H1 (cell line): ENCODE measurements around the gene ZNF490. TPM values are rescaled to one million over a fixed set of nuclear protein-coding genes. Genes with fewer than 3 reads are reported as not detected.

Experiments used
- CTCF ChIA-PET: fragments of 300-600 bp; sonication (Branson Sonifier 250); formaldehyde crosslinking; loops from one replicate; lab custom pipeline; 2021; ENCODE audit not compliant: partially characterized antibody; lab: Charles Lee
- POLR2A ChIA-PET: fragments of 300-600 bp; sonication (Branson Sonifier 250); formaldehyde crosslinking; loops from one replicate; lab custom pipeline; 2021; ENCODE audit warnings: inconsistent platforms; ENCODE audit not compliant: partially characterized antibody; lab: Charles Lee
- DNase-seq, 2 experiments: peaks; one replicate each; pipeline versions ENCODE4 v3.0.0 to v3.0.0-alpha.2; 2010 to 2022; ENCODE audit warnings: low spot score in 2 of 2, low read depth in 1 of 2, mixed read lengths in 1 of 2
- FAIRE-seq: peaks from 2 replicates; lab custom pipeline; 2011; peaks lifted over from hg19 to GRCh38; lab: Jason Lieb, UNC
- H2AFZ ChIP-seq: 2 replicates; pipeline ENCODE4 v1.8.1; 2012; ENCODE audit warnings: low read length, inconsistent platforms
- H2AK5ac ChIP-seq: 2 replicates; pipeline ENCODE4 v1.6.1; 2013; ENCODE audit warnings: low read depth, low read length
- H2BK120ac ChIP-seq: replicated peaks from 2 replicates; pipeline ENCODE3; 2013; ENCODE audit warnings: low read depth, low read length, inconsistent platforms
- H2BK12ac ChIP-seq: 2 replicates; pipeline ENCODE4 v1.6.1; 2013; ENCODE audit warnings: low read depth, low read length
- H2BK15ac ChIP-seq: 2 replicates; pipeline ENCODE4 v1.6.1; 2013; ENCODE audit warnings: low read length
- H2BK20ac ChIP-seq: 2 replicates; pipeline ENCODE4 v1.6.1; 2013; ENCODE audit warnings: low read length
- H2BK5ac ChIP-seq: 2 replicates; pipeline ENCODE4 v1.6.1; 2013; ENCODE audit warnings: low read depth, low read length
- H3K14ac ChIP-seq: 2 replicates; pipeline ENCODE4 v1.6.1; 2013; ENCODE audit warnings: inconsistent platforms; ENCODE audit not compliant: insufficient read length
- H3K18ac ChIP-seq: 2 replicates; pipeline ENCODE4 v1.6.1; 2013; ENCODE audit warnings: low read length; ENCODE audit errors: extremely low read depth
- H3K23ac ChIP-seq: 2 replicates; pipeline ENCODE4 v1.6.1; 2013; ENCODE audit warnings: inconsistent platforms; ENCODE audit not compliant: insufficient read length
- H3K23me2 ChIP-seq: 2 replicates; pipeline ENCODE4 v1.6.1; 2013; ENCODE audit warnings: low read depth, low read length
- H3K27ac ChIP-seq: 2 replicates; pipeline ENCODE4 v1.6.1; 2011; ENCODE audit warnings: low read depth, low read length, inconsistent platforms
- H3K27me3 ChIP-seq, 4 experiments: replicated peaks in 1 of 4; 1 replicate in 1 of 4; 2 replicates in 3 of 4; pipeline versions ENCODE4 v1.6.1 to v1.8.1; 2011 to 2013; ENCODE audit warnings: low read length in 3 of 4, mild to moderate bottlenecking in 3 of 4, inconsistent platforms in 2 of 4, mixed read lengths in 2 of 4, moderate library complexity in 1 of 4; ENCODE audit not compliant: control insufficient read depth in 3 of 4, insufficient read depth in 3 of 4; ENCODE audit errors: extremely low read depth in 1 of 4
- H3K36me3 ChIP-seq, 4 experiments: 2 replicates each; pipeline versions ENCODE4 v1.6.1 to v1.8.1; 2011 to 2013; ENCODE audit warnings: mild to moderate bottlenecking in 4 of 4, low read length in 3 of 4, moderate library complexity in 2 of 4, control low read depth in 1 of 4, inconsistent platforms in 1 of 4; ENCODE audit not compliant: insufficient read depth in 4 of 4, control insufficient read depth in 2 of 4
- H3K4ac ChIP-seq: replicated peaks from 2 replicates; pipeline ENCODE3; 2013; ENCODE audit warnings: low read length, low read depth, mixed read lengths, inconsistent platforms; ENCODE audit not compliant: insufficient read length
- H3K4me1 ChIP-seq, 4 experiments: replicated peaks in 1 of 4; 1 replicate in 1 of 4; 2 replicates in 3 of 4; pipeline versions ENCODE4 v1.6.1 to v1.8.1; 2011 to 2013; ENCODE audit warnings: low read length in 3 of 4, inconsistent platforms in 2 of 4, mixed read lengths in 1 of 4; ENCODE audit not compliant: insufficient read depth in 4 of 4, control insufficient read depth in 3 of 4
- H3K4me2 ChIP-seq, 2 experiments: 2 replicates each; pipeline versions ENCODE4 v1.6.1 to v1.8.1; 2011 to 2013; ENCODE audit warnings: low read depth in 2 of 2, low read length in 2 of 2, control low read depth in 1 of 2, inconsistent platforms in 1 of 2, mild to moderate bottlenecking in 1 of 2; ENCODE audit not compliant: insufficient read depth in 1 of 2
- H3K4me3 ChIP-seq, 4 experiments: fragments of 200-600, 300-600 bp in 1 of 4; sonication (generic), shearing (Covaris generic), sonication (Bioruptor Twin) in 1 of 4; 2 replicates each; pipeline versions ENCODE4 v1.5.1 to v1.8.1; 2011 to 2016; ENCODE audit warnings: low read length in 4 of 4, low read depth in 3 of 4, control low read depth in 2 of 4, inconsistent platforms in 2 of 4, mild to moderate bottlenecking in 2 of 4, mixed read lengths in 1 of 4, moderate library complexity in 1 of 4; ENCODE audit not compliant: insufficient read depth in 2 of 4; ENCODE audit errors: extremely low read depth in 1 of 4
- H3K56ac ChIP-seq: replicated peaks from 2 replicates; pipeline ENCODE3; 2013; ENCODE audit warnings: low read depth, mild to moderate bottlenecking, mixed read lengths, low read length, inconsistent platforms; ENCODE audit not compliant: insufficient read length
- H3K79me1 ChIP-seq: 2 replicates; pipeline ENCODE4 v1.6.1; 2013; ENCODE audit warnings: low read depth, low read length, control low read depth
- H3K79me2 ChIP-seq, 2 experiments: 2 replicates each; pipeline versions ENCODE4 v1.6.1 to v1.8.1; 2012 to 2013; ENCODE audit warnings: low read length in 2 of 2, mild to moderate bottlenecking in 2 of 2, inconsistent platforms in 1 of 2; ENCODE audit not compliant: insufficient read depth in 2 of 2, control insufficient read depth in 1 of 2
- H3K9ac ChIP-seq, 4 experiments: replicated peaks in 1 of 4; 1 replicate in 1 of 4; 2 replicates in 3 of 4; pipeline versions ENCODE4 v1.6.1 to v1.8.1; 2011 to 2013; ENCODE audit warnings: low read depth in 3 of 4, low read length in 3 of 4, control low read depth in 2 of 4, mild to moderate bottlenecking in 2 of 4, moderate library complexity in 2 of 4, inconsistent platforms in 1 of 4; ENCODE audit errors: extremely low read depth in 1 of 4
- H3K9me3 ChIP-seq, 2 experiments: 2 replicates each; pipeline versions ENCODE4 v1.6.1 to v1.8.1; 2012 to 2013; ENCODE audit warnings: mild to moderate bottlenecking in 2 of 2, moderate library complexity in 2 of 2, control low read depth in 1 of 2, inconsistent platforms in 1 of 2, low read depth in 1 of 2, low read length in 1 of 2, mixed read lengths in 1 of 2; ENCODE audit not compliant: insufficient read depth in 2 of 2
- H4K20me1 ChIP-seq, 2 experiments: replicated peaks in 1 of 2; 2 replicates each; pipeline versions ENCODE3 to v1.8.1; 2011 to 2013; ENCODE audit warnings: inconsistent platforms in 2 of 2, low read length in 2 of 2, mild to moderate bottlenecking in 1 of 2; ENCODE audit not compliant: insufficient read depth in 2 of 2, control insufficient read depth in 1 of 2
- H4K5ac ChIP-seq: 2 replicates; pipeline ENCODE4 v1.6.1; 2013; ENCODE audit warnings: low read length, low read depth, mixed read lengths, inconsistent platforms; ENCODE audit not compliant: insufficient read length
- H4K8ac ChIP-seq: 2 replicates; pipeline ENCODE4 v1.8.0; 2013; ENCODE audit warnings: mild to moderate bottlenecking, moderate library complexity, low read length, inconsistent platforms; ENCODE audit not compliant: insufficient read depth; ENCODE audit errors: extremely low read depth
- H4K91ac ChIP-seq: replicated peaks from 2 replicates; pipeline ENCODE3; 2013; ENCODE audit warnings: low read length, mixed read lengths, inconsistent platforms; ENCODE audit not compliant: insufficient read length
- EP300 ChIP-seq, 2 experiments: IDR thresholded peaks; 1 replicate in 1 of 2; 2 replicates in 1 of 2; pipeline ENCODE4 v1.6.1; 2011 to 2012; ENCODE audit warnings: low read depth in 2 of 2, low read length in 2 of 2, mild to moderate bottlenecking in 2 of 2, borderline replicate concordance in 1 of 2, inconsistent platforms in 1 of 2, moderate library complexity in 1 of 2
- EZH2 ChIP-seq: fragments of 200-600 bp; sonication (generic); IDR thresholded peaks from 2 replicates; pipeline ENCODE4 v1.7.1; 2012; ENCODE audit warnings: low read depth, mild to moderate bottlenecking, moderate library complexity, low read length, inconsistent platforms; ENCODE audit not compliant: severe bottlenecking
- GTF2F1 ChIP-seq: IDR thresholded peaks from 2 replicates; pipeline ENCODE4 v1.6.1; 2012; ENCODE audit warnings: low read depth, low read length, improper control_type of control experiment, borderline replicate concordance
- HDAC2 ChIP-seq, 2 experiments: fragments of 300-600 bp in 1 of 2; sonication (generic) in 1 of 2; IDR thresholded peaks; 2 replicates each; pipeline ENCODE4 v1.6.1; 2011 to 2012; ENCODE audit warnings: low read depth in 2 of 2, low read length in 2 of 2, mild to moderate bottlenecking in 2 of 2, moderate library complexity in 2 of 2, borderline replicate concordance in 1 of 2, inconsistent platforms in 1 of 2
- MAFK ChIP-seq: IDR thresholded peaks from 2 replicates; pipeline ENCODE4 v1.6.1; 2012; ENCODE audit warnings: low read depth, mild to moderate bottlenecking, improper control_type of control experiment, low read length
- RAD21 ChIP-seq, 2 experiments: IDR thresholded peaks in 1 of 2; conservative IDR thresholded peaks in 1 of 2; 2 replicates each; pipeline ENCODE4 v1.6.1; 2011; ENCODE audit warnings: low read depth in 2 of 2, low read length in 2 of 2, improper control_type of control experiment in 1 of 2, inconsistent platforms in 1 of 2, mild to moderate bottlenecking in 1 of 2, moderate library complexity in 1 of 2
- SIRT6 ChIP-seq: IDR thresholded peaks from one replicate; pipeline ENCODE4 v1.7.1; 2012; ENCODE audit warnings: low read length, inconsistent platforms
- SUZ12 ChIP-seq: fragments of 200-600 bp; sonication (generic); IDR thresholded peaks from 2 replicates; pipeline ENCODE4 v1.6.1; 2012; ENCODE audit warnings: mild to moderate bottlenecking, inconsistent platforms, low read length, moderate library complexity, mixed read lengths
- YY1 ChIP-seq: IDR thresholded peaks from 2 replicates; pipeline ENCODE4 v1.6.1; 2011; ENCODE audit warnings: low read depth, mild to moderate bottlenecking, low read length
- WGBS, 2 experiments: shearing (Covaris generic) in 1 of 2; methylation state at CpG; one replicate each; pipeline versions ENCODE4 v1.1.6 to v1.1.7; 2013 to 2015; ENCODE audit warnings: low lambda C conversion rate in 2 of 2, mixed read lengths in 2 of 2, inconsistent platforms in 1 of 2, low coverage in 1 of 2, missing lambda C conversion rate in 1 of 2; ENCODE audit not compliant: insufficient replicate concordance in 2 of 2, insufficient coverage in 1 of 2, insufficient read length in 1 of 2; ENCODE audit errors: extremely low coverage in 1 of 2, missing lambda C conversion rate in 1 of 2; 5-methylcytosine and 5-hydroxymethylcytosine counted together
- polyA plus RNA-seq, 7 experiments: library from polyadenylated mRNA; depleted of rRNA in 3 of 7; stranded (reverse) in 5 of 7; unstranded in 2 of 7; fragments of >200 nt in 5 of 7; fragments of 200-250 nt in 2 of 7; gene quantifications; 1 replicate in 5 of 7; 2 replicates in 1 of 7; 4 replicates in 1 of 7; pipeline versions ENCODE4 v1.2.1 to v1.2.3, GENCODE V29; 2011 to 2013; ENCODE audit warnings: missing spikeins in 2 of 7, mixed read lengths in 2 of 7
- total RNA-seq: library from RNA; stranded (reverse); fragmentation: NEBNext Ultra II Directional; extraction: Animal tissue kit (Norgen Biotek cat#: 25700); gene quantifications from 2 replicates; pipeline ENCODE4 v1.2.1, GENCODE V29; 2021
- TF ChIP-seq, protein P1 (sequence below): IDR thresholded peaks from 2 replicates; pipeline ENCODE4 v1.6.1; 2012; ENCODE audit warnings: inconsistent platforms

Gene ZNF490
- total and polyA plus RNA-seq, 2 of the 8 experiments (the other 6 are each of a cell fraction or from before 2014, with no cell fraction given): 1.7 to 9.0 TPM

DNA sequence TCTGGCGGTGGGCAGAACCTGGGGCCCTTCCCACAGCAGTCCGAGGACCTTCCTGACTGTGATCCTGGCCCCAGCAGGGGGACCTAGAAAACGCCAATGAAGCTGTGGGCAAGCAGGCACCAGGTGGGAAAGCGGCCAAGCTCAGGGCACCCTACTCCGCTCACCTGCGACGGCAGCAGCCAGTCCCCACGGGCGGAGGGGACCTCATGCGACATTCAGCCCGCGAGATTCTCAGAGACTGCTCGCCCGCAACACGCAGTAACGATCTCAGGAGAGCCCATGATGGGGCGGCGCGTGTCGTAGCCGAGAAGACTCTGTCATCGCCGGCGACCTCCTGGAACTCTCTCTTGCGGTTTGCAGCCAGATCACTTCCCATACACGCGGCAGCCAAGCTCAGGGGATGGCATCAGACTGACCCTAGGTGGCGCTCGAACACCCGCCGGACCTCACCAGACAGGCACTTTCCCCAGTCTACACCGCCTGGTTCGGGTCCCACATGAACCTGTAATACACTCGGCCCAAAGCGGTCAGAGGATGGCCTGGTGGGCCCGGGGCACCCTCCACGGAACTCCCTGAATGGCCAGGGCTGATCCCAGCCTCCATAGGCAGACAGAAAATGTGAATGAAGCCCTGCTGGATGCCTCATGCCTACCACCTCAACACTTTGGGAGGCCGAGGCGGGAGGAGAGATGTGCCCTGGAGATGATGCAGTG is 29.4 kb upstream of the ZNF490 start:
- H3K4me1 ChIP-seq: no peaks in the 10 kb centered on the region; a peak in 2 of 7 replicates
- no peak overlapping the region for H2BK120ac ChIP-seq
- ChIA-PET POLR2A (interaction anchor here (0.7 to 1.4 kb wide), 8 partner anchors 7 to 80 kb away, joined by 3 to 12 read pairs (median 4); partner anchors contain the start of genes ZNF490 and ZNF791), CTCF (interaction anchor here (0.5 to 2.5 kb wide), 15 partner anchors 9 to 160 kb away, joined by 3 to 14 read pairs (median 5); partner anchors contain the start of genes MAN2B1, WDR83, ZNF490 and ZNF791)
- 16% methylated on average over 39 of the region's 39 CpGs; no CpG with 5 or more reads in 1 of the 2 experiments for WGBS, 2 experiments
- FAIRE-seq (peak; percentile 69), DNase-seq (peak; percentile 77 to 93)
- H3K9me3 ChIP-seq: no peaks in the 10 kb centered on the region
- H3K18ac ChIP-seq: no peak overlapping the region
- H3K14ac ChIP-seq: no peak overlapping the region
- H3K23me2 ChIP-seq: peaks cover 1% of the 10 kb centered on the region; the same call in 1 of the 2 replicates
- no peaks in the 10 kb centered on the region for H4K20me1 ChIP-seq
- H3K56ac ChIP-seq: no peak overlapping the region
- no peak overlapping the region for H2BK5ac ChIP-seq
- H3K27me3 ChIP-seq: no peaks in the 10 kb centered on the region
- 0 out of 2 replicates have a peak overlapping the region, but pooled peaks have one; percentile 6 for H2BK12ac ChIP-seq
- peak overlapping the region; percentile 98 for H2AFZ ChIP-seq
- H3K23ac ChIP-seq: no peak overlapping the region
- H4K5ac ChIP-seq: no peak overlapping the region
- H4K91ac ChIP-seq: no peak overlapping the region
- H2BK15ac ChIP-seq: peak overlapping the region; percentile 81; the same call in 1 of the 2 replicates
- peak overlapping the region; percentile 51 to 94 for H3K4me2 ChIP-seq
- no peak overlapping the region for H3K27ac ChIP-seq
- H3K4me3 ChIP-seq: peak overlapping the region; percentile 11 to 53 (median 42); a peak in 6 of 8 replicates
- no peak overlapping the region for H2BK20ac ChIP-seq
- H3K36me3 ChIP-seq: no peaks in the 10 kb centered on the region
- H3K4ac ChIP-seq: no peak overlapping the region
- H3K79me1 ChIP-seq: no peaks in the 10 kb centered on the region
- peak overlapping the region; percentile 81 for H4K8ac ChIP-seq
- H2AK5ac ChIP-seq: no peak overlapping the region
- no peak overlapping the region for H3K9ac ChIP-seq
- H3K79me2 ChIP-seq: no peaks in the 10 kb centered on the region
- TF ChIP-seq SUZ12 (no peak), EP300 (IDR thresholded peaks at IDR 0.05; ENCODE audit: borderline replicate concordance in 1 of 2, low read depth in 2 of 2, low read length in 2 of 2) (no peak), GTF2F1 (no peak; the same call in 1 of the 2 replicates), RAD21 (IDR thresholded peaks at IDR 0.05 in 1 of 2, conservative IDR thresholded peaks at IDR 0.05 in 1 of 2; ENCODE audit: low read depth in 2 of 2, low read length in 2 of 2) (peak; percentile 56 to 65), HDAC2 (IDR thresholded peaks at IDR 0.05; ENCODE audit: borderline replicate concordance in 1 of 2, low read depth in 2 of 2, low read length in 2 of 2) (0 out of 4 replicates have a peak, but pooled peaks of 1 of the 2 experiments have one; percentile 22), YY1 (no peak), SIRT6 (no peak), EZH2 (no peak), MAFK (no peak)
- TF ChIP-seq, protein P1, sequence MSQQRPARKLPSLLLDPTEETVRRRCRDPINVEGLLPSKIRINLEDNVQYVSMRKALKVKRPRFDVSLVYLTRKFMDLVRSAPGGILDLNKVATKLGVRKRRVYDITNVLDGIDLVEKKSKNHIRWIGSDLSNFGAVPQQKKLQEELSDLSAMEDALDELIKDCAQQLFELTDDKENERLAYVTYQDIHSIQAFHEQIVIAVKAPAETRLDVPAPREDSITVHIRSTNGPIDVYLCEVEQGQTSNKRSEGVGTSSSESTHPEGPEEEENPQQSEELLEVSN: peak; percentile 69
